Trophoblast cell (in vitro differentiated cells and primary cell): Measurements from ENCODE around the gene JMJD8.

ENCODE experiments used
- DNase-seq, 2 donors: peaks; one replicate each; pipeline ENCODE4 v3.0.0-alpha.2; 2016
- H2AFZ ChIP-seq: 2 replicates; pipeline ENCODE4 v1.6.1; 2013; ENCODE audit warnings: low read length, moderate library complexity, mild to moderate bottlenecking; ENCODE audit not compliant: insufficient read depth, poor library complexity
- H2AK5ac ChIP-seq: 2 replicates; pipeline ENCODE4 v1.6.1; 2013; ENCODE audit warnings: mild to moderate bottlenecking, low read length
- H2BK120ac ChIP-seq: 2 replicates; pipeline ENCODE4 v1.6.1; 2013; ENCODE audit warnings: low read length, mild to moderate bottlenecking, moderate library complexity; ENCODE audit not compliant: insufficient read depth, poor library complexity
- H2BK12ac ChIP-seq: 2 replicates; pipeline ENCODE4 v1.6.1; 2013; ENCODE audit warnings: mild to moderate bottlenecking, low read length, moderate library complexity
- H2BK5ac ChIP-seq: 2 replicates; pipeline ENCODE4 v1.6.1; 2013; ENCODE audit warnings: low read length, low read depth, moderate library complexity, mild to moderate bottlenecking; ENCODE audit not compliant: poor library complexity
- H3K14ac ChIP-seq: 2 replicates; pipeline ENCODE4 v1.6.1; 2013; ENCODE audit warnings: mild to moderate bottlenecking, low read length
- H3K18ac ChIP-seq: 2 replicates; pipeline ENCODE4 v1.6.1; 2013; ENCODE audit warnings: mild to moderate bottlenecking, low read length
- H3K23ac ChIP-seq: 2 replicates; pipeline ENCODE4 v1.6.1; 2013; ENCODE audit warnings: low read length
- H3K27ac ChIP-seq: 2 replicates; pipeline ENCODE4 v1.5.1; 2013; ENCODE audit warnings: low read depth, mild to moderate bottlenecking, inconsistent platforms, low read length, moderate library complexity
- H3K27me3 ChIP-seq: 2 replicates; pipeline ENCODE4 v1.6.1; 2013; ENCODE audit warnings: inconsistent platforms, mild to moderate bottlenecking, low read length, moderate library complexity; ENCODE audit not compliant: insufficient read depth
- H3K36me3 ChIP-seq, 2 experiments: 1 replicate in 1 of 2; 2 replicates in 1 of 2; pipeline ENCODE4 v1.6.1; 2013; ENCODE audit warnings: low read length in 2 of 2, mild to moderate bottlenecking in 2 of 2, moderate library complexity in 1 of 2; ENCODE audit not compliant: insufficient read depth in 2 of 2, control insufficient read depth in 1 of 2
- H3K4ac ChIP-seq: 2 replicates; pipeline ENCODE4 v1.6.1; 2013; ENCODE audit warnings: low read depth, mild to moderate bottlenecking, low read length, moderate library complexity
- H3K4me1 ChIP-seq, 2 experiments: 1 replicate in 1 of 2; 2 replicates in 1 of 2; pipeline ENCODE4 v1.6.1; 2013; ENCODE audit warnings: low read length in 2 of 2, mild to moderate bottlenecking in 2 of 2, moderate library complexity in 1 of 2; ENCODE audit not compliant: insufficient read depth in 2 of 2, control insufficient read depth in 1 of 2
- H3K4me2 ChIP-seq: 2 replicates; pipeline ENCODE4 v1.6.1; 2013; ENCODE audit warnings: inconsistent platforms, mild to moderate bottlenecking, low read length, moderate library complexity
- H3K4me3 ChIP-seq: 2 replicates; pipeline ENCODE4 v1.5.1; 2013; ENCODE audit warnings: mild to moderate bottlenecking, low read depth, low read length, inconsistent platforms
- H3K79me1 ChIP-seq: one replicate; pipeline ENCODE4 v1.6.1; 2013; ENCODE audit warnings: low read length
- H3K79me2 ChIP-seq: 2 replicates; pipeline ENCODE4 v1.6.1; 2013; ENCODE audit warnings: low read length, mild to moderate bottlenecking; ENCODE audit not compliant: control insufficient read depth, insufficient read depth, poor library complexity
- H3K9ac ChIP-seq: 2 replicates; pipeline ENCODE4 v1.6.1; 2013; ENCODE audit warnings: mild to moderate bottlenecking, low read length
- H3K9me3 ChIP-seq: 2 replicates; pipeline ENCODE4 v1.6.1; 2013; ENCODE audit warnings: low read depth, mild to moderate bottlenecking, control low read depth, inconsistent platforms, low read length; ENCODE audit not compliant: insufficient read depth
- H4K12ac ChIP-seq: 2 replicates; pipeline ENCODE4 v1.6.1; 2013; ENCODE audit warnings: low read depth, mild to moderate bottlenecking, low read length, moderate library complexity
- H4K8ac ChIP-seq: 2 replicates; pipeline ENCODE4 v1.6.1; 2013; ENCODE audit warnings: low read depth, mild to moderate bottlenecking, low read length, moderate library complexity
- H4K91ac ChIP-seq: one replicate; pipeline ENCODE4 v1.6.1; 2013; ENCODE audit warnings: low read depth, mild to moderate bottlenecking, low read length, moderate library complexity
- WGBS: extraction: QIAGEN DNeasy Blood & Tissue Kit; methylation state at CpG from one replicate; pipeline ENCODE4 v1.1.7; 2013; ENCODE audit warnings: missing lambda C conversion rate; ENCODE audit not compliant: insufficient read length, insufficient coverage; ENCODE audit errors: extremely low coverage; 5-methylcytosine and 5-hydroxymethylcytosine counted together

JMJD8 gene

DNA sequence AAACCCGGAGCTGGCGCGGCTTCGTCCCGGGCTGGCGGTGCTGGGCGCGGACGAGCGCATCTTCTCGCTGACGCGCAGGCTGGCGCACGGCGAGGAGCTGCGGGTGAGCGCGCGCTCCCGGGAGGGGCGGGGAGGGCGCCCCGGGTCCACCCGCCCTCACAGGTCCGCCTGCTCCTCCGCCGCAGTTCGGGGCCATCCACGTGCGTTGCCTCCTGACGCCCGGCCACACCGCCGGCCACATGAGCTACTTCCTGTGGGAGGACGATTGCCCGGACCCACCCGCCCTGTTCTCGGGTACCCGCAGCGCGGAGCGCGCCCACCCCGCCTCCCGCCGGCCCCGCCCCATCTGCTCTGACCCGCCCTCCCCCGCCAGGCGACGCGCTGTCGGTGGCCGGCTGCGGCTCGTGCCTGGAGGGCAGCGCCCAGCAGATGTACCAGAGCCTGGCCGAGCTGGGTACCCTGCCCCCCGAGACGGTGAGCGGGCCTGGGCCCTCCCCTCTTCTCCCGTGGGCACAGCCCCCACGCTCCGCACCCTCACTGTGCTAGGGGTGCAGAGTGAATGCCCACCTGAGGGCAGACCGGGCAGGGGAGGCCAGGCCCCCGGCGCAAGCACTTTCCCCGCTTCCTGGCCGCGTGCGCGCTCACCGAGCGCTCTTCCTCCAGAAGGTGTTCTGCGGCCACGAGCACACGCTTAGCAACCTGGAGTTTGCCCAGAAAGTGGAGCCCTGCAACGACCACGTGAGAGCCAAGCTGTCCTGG, 44.2 kb upstream of the JMJD8 start:
- WGBS: no CpG with 5 or more reads among the region's 80 CpGs
- H4K12ac ChIP-seq: peak overlapping the region; percentile 72

DNA sequence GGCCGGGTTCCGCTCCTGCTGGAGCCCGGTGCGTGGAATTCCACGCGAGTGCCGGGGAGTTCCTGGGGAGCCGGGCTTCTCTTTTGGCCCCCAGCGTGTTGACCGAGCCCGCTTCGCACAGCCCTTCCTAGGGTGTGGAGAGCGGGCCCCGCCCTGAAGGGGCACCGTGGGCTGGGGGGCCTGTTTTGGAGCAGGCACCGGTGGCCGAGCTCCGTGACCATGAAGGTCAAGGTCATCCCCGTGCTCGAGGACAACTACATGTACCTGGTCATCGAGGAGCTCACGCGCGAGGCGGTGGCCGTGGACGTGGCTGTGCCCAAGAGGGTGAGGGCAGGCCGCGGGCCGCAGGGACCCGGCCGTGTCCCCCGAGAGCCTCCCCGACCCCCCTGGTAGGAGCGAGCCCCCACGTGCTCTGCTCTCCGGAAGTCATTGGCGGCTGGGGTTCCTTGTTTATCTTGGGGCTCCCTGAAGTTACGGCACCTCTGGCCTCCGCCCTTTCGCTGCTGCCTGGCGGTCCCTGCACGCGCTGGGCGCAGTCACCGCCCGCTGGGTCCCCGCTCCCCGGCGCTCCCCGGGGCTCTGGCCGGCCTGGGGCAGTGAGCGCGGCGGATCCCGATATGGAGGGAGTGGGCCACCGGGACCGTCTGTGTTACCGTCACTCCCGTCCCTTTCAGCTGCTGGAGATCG, 43.3 kb upstream of the JMJD8 start:
- H3K9me3 ChIP-seq: peaks cover 1% of the 10 kb centered on the region
- no peak overlapping the region for H4K8ac ChIP-seq
- no peak overlapping the region for H2BK5ac ChIP-seq
- no peak for DNase-seq
- H3K18ac ChIP-seq: no peak overlapping the region
- H2BK120ac ChIP-seq: no peak overlapping the region
- no CpG with 5 or more reads among the region's 61 CpGs for WGBS
- peak overlapping the region; percentile 68 for H3K4me2 ChIP-seq
- H3K4ac ChIP-seq: no peak overlapping the region
- H3K23ac ChIP-seq: no peak overlapping the region
- H3K4me3 ChIP-seq: peak overlapping the region; percentile 65
- no peak overlapping the region for H3K27ac ChIP-seq
- H4K12ac ChIP-seq: no peak overlapping the region
- no peak overlapping the region for H2AFZ ChIP-seq
- H3K79me1 ChIP-seq: peaks cover 3% of the 10 kb centered on the region
- no peak overlapping the region for H2BK12ac ChIP-seq
- no peak overlapping the region for H3K14ac ChIP-seq
- peak overlapping the region; percentile 30 for H3K9ac ChIP-seq
- peaks cover 6 to 13% of the 10 kb centered on the region in 2 experiments for H3K36me3 ChIP-seq
- peaks cover 10 to 13% of the 10 kb centered on the region in 2 experiments for H3K4me1 ChIP-seq
- H4K91ac ChIP-seq: peak overlapping the region; percentile 4
- no peak overlapping the region for H2AK5ac ChIP-seq
- H3K27me3 ChIP-seq: peaks cover 7% of the 10 kb centered on the region
- H3K79me2 ChIP-seq: no peaks in the 10 kb centered on the region

More for the DNA sequence above, 44.2 kb upstream of the JMJD8 start:
- Histone ChIP-seq H4K8ac (peak overlapping the region; percentile 83), H3K9ac (no peak overlapping the region), H2AK5ac (peak overlapping the region; percentile 14), H3K27me3 (peaks cover 7% of the 10 kb centered on the region), H3K4ac (peak overlapping the region; percentile 16), H3K14ac (peak overlapping the region; percentile 45), H3K79me2 (no peaks in the 10 kb centered on the region), H2BK5ac (no peak overlapping the region), H3K79me1 (peaks cover 3% of the 10 kb centered on the region), H3K4me1 (peaks cover 10 to 13% of the 10 kb centered on the region in 2 experiments), H2AFZ (peak overlapping the region; percentile 56), H2BK120ac (no peak overlapping the region), H4K91ac (peak overlapping the region; percentile 53), H3K23ac (no peak overlapping the region), H3K36me3 (peaks cover 11 to 20% of the 10 kb centered on the region in 2 experiments), H2BK12ac (no peak overlapping the region), H3K4me2 (peak overlapping the region; percentile 68), H3K18ac (peak overlapping the region; percentile 64), H3K9me3 (peaks cover 1% of the 10 kb centered on the region), H3K27ac (no peak overlapping the region), H3K4me3 (peak overlapping the region; percentile 51)
- peak; percentile 70 to 75 for DNase-seq

DNA sequence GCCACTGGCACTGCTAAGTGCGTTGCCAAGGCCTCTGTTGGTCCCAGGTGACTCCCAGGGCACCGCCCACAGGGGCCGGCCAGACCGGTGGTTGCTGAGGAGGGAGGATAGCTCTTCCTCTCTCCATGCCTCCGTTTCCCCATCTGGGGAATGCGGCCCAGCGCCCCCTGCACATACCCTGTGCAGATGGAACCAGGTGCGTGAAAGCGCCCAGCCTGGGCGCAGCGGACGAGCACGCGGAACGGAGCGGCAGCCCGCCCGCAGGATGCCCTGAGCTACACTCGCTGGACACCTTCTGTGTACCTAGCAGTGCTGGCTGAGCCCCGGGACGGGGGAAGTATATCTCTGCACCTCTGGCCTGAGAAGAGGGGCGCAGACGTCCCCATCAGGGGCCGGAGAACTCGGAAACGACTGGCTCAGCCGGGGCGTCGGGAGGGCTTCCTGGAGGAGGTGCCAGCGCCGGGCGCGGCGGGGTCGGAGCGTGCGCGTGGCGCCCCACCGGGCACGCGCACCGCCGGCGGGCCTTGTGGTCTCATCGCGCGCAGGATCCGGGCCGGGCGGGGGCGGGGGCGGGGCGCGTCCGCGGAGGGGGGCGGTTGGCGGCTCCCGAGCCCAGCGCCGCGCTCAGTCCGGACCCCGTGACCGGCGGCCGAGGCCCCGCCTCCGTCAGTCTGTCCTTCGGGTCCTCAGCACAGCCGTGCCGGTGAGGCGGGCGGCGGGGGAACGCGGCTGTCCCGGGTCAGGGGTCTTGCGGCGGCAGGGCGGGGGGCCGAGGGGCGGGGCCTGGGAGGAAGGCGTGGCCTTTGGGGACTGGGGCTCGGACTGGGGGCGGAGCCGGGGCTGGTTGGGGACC, 42.5 kb upstream of the JMJD8 start, which contains the start of the genes CCDC78 and HAGHL:
CCDC78 (minus strand) TSS at position 6 of the 853 bp plus-strand sequence. CDS start 76 bp downstream, outside the sequence.
HAGHL (plus strand) TSS at position 669 of the 853 bp plus-strand sequence. CDS start 404 bp downstream, outside the sequence.
- Histone ChIP-seq H3K36me3 (peaks cover 7 to 8% of the 10 kb centered on the region in 2 experiments), H3K14ac (no peak within 1 kb of the TSS), H3K79me2 (no peaks in the 10 kb centered on the region), H3K4me1 (peaks cover 12 to 14% of the 10 kb centered on the region in 2 experiments), H3K9ac (peak within 1 kb of the TSS; percentile 30), H2BK120ac (no peak within 1 kb of the TSS), H2BK5ac (no peak within 1 kb of the TSS), H3K4me3 (peak within 1 kb of the TSS; percentile 65), H4K8ac (no peak within 1 kb of the TSS), H3K9me3 (peaks cover 2% of the 10 kb centered on the region), H3K27me3 (peaks cover 7% of the 10 kb centered on the region), H3K23ac (no peak within 1 kb of the TSS), H3K4me2 (peak within 1 kb of the TSS; percentile 68), H4K91ac (peak within 1 kb of the TSS; percentile 4), H2BK12ac (no peak within 1 kb of the TSS), H2AFZ (no peak within 1 kb of the TSS), H3K18ac (no peak within 1 kb of the TSS), H2AK5ac (no peak within 1 kb of the TSS), H3K27ac (no peak within 1 kb of the TSS), H4K12ac (peak within 1 kb of the TSS; percentile 26), H3K79me1 (peaks cover 3% of the 10 kb centered on the region), H3K4ac (no peak within 1 kb of the TSS)
- WGBS: no CpG with 5 or more reads among the region's 88 CpGs
- peak; percentile 58 to 72 for DNase-seq

DNA sequence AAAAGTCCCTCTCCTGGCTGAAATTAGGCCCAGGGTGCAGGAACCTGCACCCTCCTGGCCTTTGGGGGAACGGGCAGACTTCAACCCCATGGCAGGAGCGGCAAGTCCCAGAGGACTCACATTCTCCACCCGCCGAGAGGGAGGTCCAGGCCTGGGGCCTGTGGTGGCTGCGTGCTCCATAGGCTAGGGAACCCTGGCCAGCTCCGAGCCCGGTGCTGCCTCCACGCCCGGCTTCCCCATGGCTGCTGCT, 42.0 kb upstream of the JMJD8 start:
- no peak overlapping the region for H3K4me2 ChIP-seq
- peaks cover 2 to 5% of the 10 kb centered on the region in 2 experiments for H3K36me3 ChIP-seq
- peaks cover 5% of the 10 kb centered on the region for H3K79me1 ChIP-seq
- H3K23ac ChIP-seq: no peak overlapping the region
- H3K14ac ChIP-seq: no peak overlapping the region
- peaks cover under 1% of the 10 kb centered on the region for H3K79me2 ChIP-seq
- no peak overlapping the region for H2BK12ac ChIP-seq
- no peak overlapping the region for H2BK120ac ChIP-seq
- H3K9me3 ChIP-seq: peaks cover 4% of the 10 kb centered on the region
- no peak overlapping the region for H2BK5ac ChIP-seq
- H3K27me3 ChIP-seq: peaks cover 7% of the 10 kb centered on the region
- H2AK5ac ChIP-seq: no peak overlapping the region
- H4K91ac ChIP-seq: no peak overlapping the region
- H4K12ac ChIP-seq: no peak overlapping the region
- H2AFZ ChIP-seq: no peak overlapping the region
- no peak overlapping the region for H3K27ac ChIP-seq
- H3K9ac ChIP-seq: no peak overlapping the region
- no CpG with 5 or more reads among the region's 9 CpGs for WGBS
- H3K4me3 ChIP-seq: no peak overlapping the region
- DNase-seq: no peak
- peaks cover 16 to 18% of the 10 kb centered on the region in 2 experiments for H3K4me1 ChIP-seq
- no peak overlapping the region for H3K18ac ChIP-seq
- H3K4ac ChIP-seq: no peak overlapping the region
- no peak overlapping the region for H4K8ac ChIP-seq
